ENCODE data around the gene PPAN. TPM values are rescaled to one million over a fixed set of nuclear protein-coding genes. Genes with fewer than 3 reads are reported as not detected.

The PPAN gene
- total RNA-seq, 1 experiment from 2014 or later = 101 TPM

GRCh38 chr19:10084803-10085202, 21.4 kb upstream of the PPAN start:
- Histone ChIP-seq H3K4me1 (ENCODE audit: control insufficient read depth in 1 of 2, insufficient read depth in 2 of 2, low read length in 2 of 2) (peaks cover 0 to 14% of the 10 kb centered on the region in 2 experiments; a peak in 2 of 4 replicates), H3K9me3 (ENCODE audit: control insufficient read depth in 1 of 2, insufficient read depth in 1 of 2, low read depth in 1 of 2, low read length in 2 of 2) (no peaks in the 10 kb centered on the region), H3K9me2 (ENCODE audit: insufficient read depth) (no peaks in the 10 kb centered on the region), H3K79me2 (ENCODE audit: insufficient read depth, low read length) (no peaks in the 10 kb centered on the region), H3K27me3 (ENCODE audit: insufficient read depth, low read length) (no peaks in the 10 kb centered on the region), H2AFZ (ENCODE audit: low read depth, low read length, poor library complexity, severe bottlenecking) (no peak overlapping the region), H3K27ac (ENCODE audit: low read depth, low read length) (no peak overlapping the region), H3K36me3 (ENCODE audit: control insufficient read depth in 1 of 2, insufficient read depth in 2 of 2, low read length in 2 of 2) (no peaks in the 10 kb centered on the region), H3K4me2 (ENCODE audit: low read length) (no peak overlapping the region), H3K9ac (ENCODE audit: low read length) (no peak overlapping the region), H4K20me1 (ENCODE audit: insufficient read depth) (no peaks in the 10 kb centered on the region), H3K4me3 (replicated peaks in 1 of 2; ENCODE audit: low read depth in 1 of 2, low read length in 2 of 2) (no peak overlapping the region)
- CTCF ChIA-PET = no interaction called here
- DNase-seq (ENCODE audit: low read depth, low spot score) = no peak
- TF ChIP-seq, protein P1, sequence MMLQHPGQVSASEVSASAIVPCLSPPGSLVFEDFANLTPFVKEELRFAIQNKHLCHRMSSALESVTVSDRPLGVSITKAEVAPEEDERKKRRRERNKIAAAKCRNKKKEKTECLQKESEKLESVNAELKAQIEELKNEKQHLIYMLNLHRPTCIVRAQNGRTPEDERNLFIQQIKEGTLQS (IDR thresholded peaks at IDR 0.05) = no peak
- no peak for TF ChIP-seq ELF1 (IDR thresholded peaks at IDR 0.05; ENCODE audit: borderline replicate concordance, low read depth)
- no peak for TF ChIP-seq EGR1 (IDR thresholded peaks at IDR 0.05; ENCODE audit: low read depth)
- TF ChIP-seq EZH2phosphoT487 (IDR thresholded peaks at IDR 0.05; ENCODE audit: borderline replicate concordance) = no peak
- TF ChIP-seq JUND (IDR thresholded peaks at IDR 0.05) = no peak
- no peak for TF ChIP-seq ZNF274 (IDR thresholded peaks at IDR 0.05; ENCODE audit: low read depth, low read length)
- no peak for TF ChIP-seq EZH2 (IDR thresholded peaks at IDR 0.05)
- no peak for TF ChIP-seq CBX3 (IDR thresholded peaks at IDR 0.05; ENCODE audit: low read depth)
- no peak for TF ChIP-seq ZFX (IDR thresholded peaks at IDR 0.05)
- TF ChIP-seq, protein P2, sequence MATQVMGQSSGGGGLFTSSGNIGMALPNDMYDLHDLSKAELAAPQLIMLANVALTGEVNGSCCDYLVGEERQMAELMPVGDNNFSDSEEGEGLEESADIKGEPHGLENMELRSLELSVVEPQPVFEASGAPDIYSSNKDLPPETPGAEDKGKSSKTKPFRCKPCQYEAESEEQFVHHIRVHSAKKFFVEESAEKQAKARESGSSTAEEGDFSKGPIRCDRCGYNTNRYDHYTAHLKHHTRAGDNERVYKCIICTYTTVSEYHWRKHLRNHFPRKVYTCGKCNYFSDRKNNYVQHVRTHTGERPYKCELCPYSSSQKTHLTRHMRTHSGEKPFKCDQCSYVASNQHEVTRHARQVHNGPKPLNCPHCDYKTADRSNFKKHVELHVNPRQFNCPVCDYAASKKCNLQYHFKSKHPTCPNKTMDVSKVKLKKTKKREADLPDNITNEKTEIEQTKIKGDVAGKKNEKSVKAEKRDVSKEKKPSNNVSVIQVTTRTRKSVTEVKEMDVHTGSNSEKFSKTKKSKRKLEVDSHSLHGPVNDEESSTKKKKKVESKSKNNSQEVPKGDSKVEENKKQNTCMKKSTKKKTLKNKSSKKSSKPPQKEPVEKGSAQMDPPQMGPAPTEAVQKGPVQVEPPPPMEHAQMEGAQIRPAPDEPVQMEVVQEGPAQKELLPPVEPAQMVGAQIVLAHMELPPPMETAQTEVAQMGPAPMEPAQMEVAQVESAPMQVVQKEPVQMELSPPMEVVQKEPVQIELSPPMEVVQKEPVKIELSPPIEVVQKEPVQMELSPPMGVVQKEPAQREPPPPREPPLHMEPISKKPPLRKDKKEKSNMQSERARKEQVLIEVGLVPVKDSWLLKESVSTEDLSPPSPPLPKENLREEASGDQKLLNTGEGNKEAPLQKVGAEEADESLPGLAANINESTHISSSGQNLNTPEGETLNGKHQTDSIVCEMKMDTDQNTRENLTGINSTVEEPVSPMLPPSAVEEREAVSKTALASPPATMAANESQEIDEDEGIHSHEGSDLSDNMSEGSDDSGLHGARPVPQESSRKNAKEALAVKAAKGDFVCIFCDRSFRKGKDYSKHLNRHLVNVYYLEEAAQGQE (IDR thresholded peaks at IDR 0.05; ENCODE audit: low read depth) = no peak
- TF ChIP-seq FOSL1 (IDR thresholded peaks at IDR 0.05; ENCODE audit: low read depth) = no peak
- no peak for TF ChIP-seq MAX (IDR thresholded peaks at IDR 0.05)
- TF ChIP-seq YY1 (IDR thresholded peaks at IDR 0.05; ENCODE audit: extremely low read depth, insufficient replicate concordance, low read depth, low read length) = no peak
- no peak for TF ChIP-seq POLR2AphosphoS5 (IDR thresholded peaks at IDR 0.05; ENCODE audit: low read depth, low read length)
- no peak for ATAC-seq
- POLR2A ChIA-PET = no interaction called here
- RAD21 ChIA-PET (ENCODE audit: low non-redundant PET in 1 of 2, low total read pairs in 2 of 2, uncharacterized antibody in 2 of 2, unreplicated experiment in 2 of 2) = no interaction called here
- intact Hi-C loops (cut with micrococcal nuclease) = no loop called here
- no TSS peak for BruUV-seq (replicated peaks)
